Pancreas (tissue), 10 donors: Measurements from ENCODE around the gene NISCH. TPM values are rescaled to one million over a fixed set of nuclear protein-coding genes. Genes with fewer than 3 reads are reported as not detected.
A peak's percentile ranks its signal among the peaks of the same experiment; 100 is the strongest.

Source experiments
- ATAC-seq, 4 donors: fragments of 200-7000 bp; cut with Tn5 transposase; one replicate each; pipeline versions ENCODE4 v1.8.0 to v1.9.1; 2020; ENCODE audit warnings: mild to moderate bottlenecking in 4 of 4, moderate library complexity in 4 of 4
- DNase-seq, 6 donors: peaks; one replicate each; pipeline ENCODE4 v3.0.0-alpha.2; 2020
- FAIRE-seq: peaks from 2 replicates; lab custom pipeline; 2012; peaks lifted over from hg19 to GRCh38; lab: Jason Lieb, UNC
- H3K27ac ChIP-seq, 4 donors: fragments of 200-600 bp; sonication (generic); 1 replicate in 3 of 4; 2 replicates in 1 of 4; pipeline versions ENCODE4 v1.5.0 to v1.8.0; 2020
- H3K27me3 ChIP-seq, 4 donors: fragments of 200-600 bp; one replicate each; pipeline ENCODE4 v1.8.0; 2021
- H3K36me3 ChIP-seq, 3 donors: fragments of 200-600 bp; sonication (generic) in 1 of 3; one replicate each; pipeline versions ENCODE4 v1.5.0 to v1.8.0; 2020 to 2021
- H3K4me1 ChIP-seq, 3 donors: fragments of 200-600 bp; one replicate each; pipeline ENCODE4 v1.8.0; 2021
- H3K4me3 ChIP-seq, 4 donors: fragments of 200-600 bp; sonication (generic) in 2 of 4; one replicate each; pipeline versions ENCODE4 v1.5.0 to v1.8.0; 2020 to 2021
- H3K9me3 ChIP-seq, 4 donors: fragments of 200-600 bp; one replicate each; pipeline ENCODE4 v1.8.0; 2021
- CTCF ChIP-seq, 4 donors: fragments of 200-600 bp; sonication (generic) in 3 of 4; IDR thresholded peaks; one replicate each; pipeline versions ENCODE4 v1.5.0 to v1.8.0; 2021; ENCODE audit warnings: antibody characterized with exemption in 4 of 4
- WGBS, 2 donors: extraction: QIAGEN DNeasy Blood & Tissue Kit; methylation state at CpG; one replicate each; pipeline ENCODE4 v1.1.7; 2013; 5-methylcytosine and 5-hydroxymethylcytosine counted together
- intact Hi-C, 3 donors: fragments of 100-400 bp; cut with DNase I; formaldehyde crosslinking; loops; one replicate each; pipeline versions ENCODE4 v1.11.1 to v1.14.2; 2022
- polyA plus RNA-seq, 2 donors: library from polyadenylated mRNA; stranded (reverse); fragments of 200-250 nt; gene quantifications; one replicate each; pipeline ENCODE4 v1.2.3, GENCODE V29; 2013
- total RNA-seq, 6 donors: library from RNA; stranded (reverse); fragmentation: NEBNext Ultra II Directional in 4 of 6; extraction: Animal tissue kit (Norgen Biotek cat#: 25700) in 4 of 6; gene quantifications; one replicate each; pipeline versions ENCODE4 v1.2.1 to v1.2.4, GENCODE V29; 2021 to 2023
- donor health status: healthy with polysubstance abuse.
- donor health status: DM: no; HTN: no; CAD: no; lungs with moderate emphysema.
- donor health status: DM: no; HTN: no; CAD: no.
- donor health status: control.
- donor health status: control.
- donor health status: Bipolar disorder and iron deficiency.
- donor health status: DM: yes; HTN: yes; CAD: no.
- donor health status: DM: no; HTN: no; CAD: no.
- donor health status: DM: no; HTN: no; CAD: no.
- donor health status: DM: yes; HTN: yes; CAD: no.

NISCH gene
- total and polyA plus RNA-seq, 8 donors: 24.4 to 109 (median 37.6) TPM

- DNase-seq (no peak), ATAC-seq (no peak), FAIRE-seq (no peak)
- intact Hi-C loops: no loop called here
- Histone ChIP-seq H3K4me1 (peaks cover 0 to 4% (median 0%) of the 10 kb centered on the region in 3 donors), H3K27me3 (no peaks in the 10 kb centered on the region), H3K9me3 (no peaks in the 10 kb centered on the region), H3K27ac (no peak overlapping the region), H3K36me3 (no peaks in the 10 kb centered on the region), H3K4me3 (no peak overlapping the region)
- 84 to 87% methylated on average over 15 to 16 of the region's 16 CpGs for WGBS, 2 donors
- no peak for TF ChIP-seq CTCF (IDR thresholded peaks at IDR 0.05)
These were observed 12.8 kb upstream of the NISCH start for GRCh38 chr3:52442409-52443267.

GRCh38 chr3:52443268-52443610 is 12.2 kb upstream of the NISCH start:
- Histone ChIP-seq H3K4me3 (no peak overlapping the region), H3K4me1 (peaks cover 0 to 4% (median 0%) of the 10 kb centered on the region in 3 donors), H3K27ac (no peak overlapping the region), H3K36me3 (no peaks in the 10 kb centered on the region), H3K9me3 (no peaks in the 10 kb centered on the region), H3K27me3 (no peaks in the 10 kb centered on the region)
- intact Hi-C loops: no loop called here
- FAIRE-seq (no peak), DNase-seq (no peak), ATAC-seq (no peak)
- TF ChIP-seq CTCF (IDR thresholded peaks at IDR 0.05): no peak
- WGBS, 2 donors: 83 to 90% methylated on average over 8 of the region's 8 CpGs

GRCh38 chr3:52443791-52444687 is 11.4 kb upstream of the NISCH start:
- TF ChIP-seq CTCF (IDR thresholded peaks at IDR 0.05): no peak
- intact Hi-C loops: no loop called here
- peaks cover 0 to 4% (median 0%) of the 10 kb centered on the region in 3 donors for H3K4me1 ChIP-seq
- FAIRE-seq: no peak
- no peak for DNase-seq
- no peaks in the 10 kb centered on the region for H3K36me3 ChIP-seq
- H3K4me3 ChIP-seq: no peak overlapping the region
- no peak overlapping the region for H3K27ac ChIP-seq
- WGBS, 2 donors: 83 to 86% methylated on average over 25 of the region's 25 CpGs
- no peak for ATAC-seq
- H3K27me3 ChIP-seq: no peaks in the 10 kb centered on the region
- H3K9me3 ChIP-seq: no peaks in the 10 kb centered on the region

DNA sequence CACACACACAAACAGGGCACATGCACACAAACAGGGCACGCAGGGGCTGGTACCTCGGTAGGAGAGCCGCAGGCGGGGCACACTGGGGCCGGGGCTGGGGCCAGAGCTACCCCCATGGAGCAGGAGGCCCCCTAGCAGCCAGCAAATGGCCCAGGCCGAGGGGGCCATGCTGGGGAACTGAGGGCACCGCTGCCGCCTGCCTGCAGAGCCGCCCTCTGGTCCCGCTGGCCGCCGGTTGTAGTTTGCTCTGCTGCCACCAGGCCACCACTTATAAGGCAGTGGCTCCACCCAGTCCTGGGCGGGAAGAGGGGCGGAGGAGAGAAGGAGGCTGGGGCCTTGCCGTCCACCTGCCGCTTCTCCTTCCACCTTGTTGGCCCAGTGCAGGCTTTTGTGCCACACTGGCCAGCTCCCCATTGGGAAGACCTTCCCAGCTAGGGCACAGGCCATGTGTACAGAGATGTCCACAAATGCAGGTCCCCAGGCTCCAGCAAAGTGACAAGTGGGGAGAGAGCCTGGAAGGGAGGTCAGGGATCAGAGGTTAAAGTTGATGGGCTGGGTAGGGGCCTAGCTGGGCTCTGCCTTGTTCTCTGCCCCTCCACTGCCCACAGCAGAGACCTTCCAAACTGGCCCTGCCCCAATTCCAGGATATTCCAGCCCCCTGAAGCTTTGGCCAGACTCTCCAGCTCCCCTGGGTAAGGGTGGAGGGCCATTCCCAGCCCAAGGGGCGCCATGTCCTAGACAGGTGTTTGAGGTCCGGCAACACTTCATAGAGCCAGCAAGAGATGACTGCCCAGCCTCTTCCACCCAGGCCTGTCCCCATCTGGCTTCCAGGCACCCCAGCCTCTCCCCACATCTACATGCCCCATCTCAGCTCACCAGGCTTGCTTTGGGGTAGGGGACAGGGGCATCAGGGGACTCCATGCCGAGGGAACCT is 10.3 kb upstream of the NISCH start, which contains the start of gene SEMA3G:
Gene SEMA3G (minus strand): TSS at position 244 of the 934 bp plus-strand sequence. CDS start 76 bp downstream, at position 168.
- Histone ChIP-seq H3K27ac (no peak within 1 kb of the TSS), H3K27me3 (no peaks in the 10 kb centered on the region), H3K4me1 (peaks cover 0 to 9% (median 6%) of the 10 kb centered on the region in 3 donors), H3K4me3 (peak within 1 kb of the TSS in 1 of 4 donors; percentile 20), H3K9me3 (no peaks in the 10 kb centered on the region), H3K36me3 (no peaks in the 10 kb centered on the region)
- TF ChIP-seq CTCF (IDR thresholded peaks at IDR 0.05): peak; percentile 56 to 79 (median 67)
- DNase-seq: peak; percentile 84 to 96 (median 87)
- 20 to 26% methylated on average over 18 to 19 of the region's 19 CpGs for WGBS, 2 donors
- ATAC-seq: peak; percentile 90 to 95 (median 92)
- FAIRE-seq: no peak
- intact Hi-C loops: no loop called here
